Endothelial cell (in vitro differentiated cells): ENCODE measurements around the gene SAMD5. TPM values are rescaled to one million over a fixed set of nuclear protein-coding genes. Genes with fewer than 3 reads are reported as not detected.
A peak's percentile ranks its signal among the peaks of the same experiment; 100 is the strongest.

Experiments used
- DNase-seq: peaks from one replicate; pipeline ENCODE4 v3.0.0; 2021; ENCODE audit warnings: low spot score
- H3K27ac Mint-ChIP-seq: one replicate; pipeline ENCODE4 v1.8.0; 2021; ENCODE audit warnings: mixed read lengths, inconsistent platforms; ENCODE audit not compliant: unreplicated experiment
- H3K27me3 Mint-ChIP-seq: one replicate; pipeline ENCODE4 v1.8.0; 2021; ENCODE audit warnings: mild to moderate bottlenecking, moderate library complexity, mixed read lengths, inconsistent platforms; ENCODE audit not compliant: unreplicated experiment
- H3K36me3 Mint-ChIP-seq: one replicate; pipeline ENCODE4 v1.8.0; 2021; ENCODE audit warnings: mild to moderate bottlenecking, low read depth, mixed read lengths, inconsistent platforms; ENCODE audit not compliant: unreplicated experiment
- H3K4me1 Mint-ChIP-seq: one replicate; pipeline ENCODE4 v1.8.0; 2021; ENCODE audit warnings: mild to moderate bottlenecking, mixed read lengths, inconsistent platforms; ENCODE audit not compliant: unreplicated experiment
- H3K4me3 Mint-ChIP-seq: one replicate; pipeline ENCODE4 v1.8.0; 2021; ENCODE audit warnings: mild to moderate bottlenecking, mixed read lengths, inconsistent platforms; ENCODE audit not compliant: unreplicated experiment
- H3K9me3 Mint-ChIP-seq: one replicate; pipeline ENCODE4 v1.8.0; 2021; ENCODE audit warnings: mixed read lengths, inconsistent platforms; ENCODE audit not compliant: unreplicated experiment
- total RNA-seq: library from RNA; stranded (reverse); fragmentation: NEBNext Ultra II Directional; extraction: Animal tissue kit (Norgen Biotek cat#: 25700); gene quantifications from one replicate; pipeline ENCODE4 v1.2.1, GENCODE V29; 2021; ENCODE audit not compliant: unreplicated experiment
- TF ChIP-seq, protein P1 (sequence below): fragments of 200-600 bp; sonication (generic); IDR thresholded peaks from one replicate; pipeline ENCODE4 v1.5.0; 2021; ENCODE audit warnings: antibody characterized with exemption; ENCODE audit not compliant: unreplicated experiment

SAMD5 gene
- total RNA-seq, 1 donor from 2014 or later, result 4.7 TPM

DNA sequence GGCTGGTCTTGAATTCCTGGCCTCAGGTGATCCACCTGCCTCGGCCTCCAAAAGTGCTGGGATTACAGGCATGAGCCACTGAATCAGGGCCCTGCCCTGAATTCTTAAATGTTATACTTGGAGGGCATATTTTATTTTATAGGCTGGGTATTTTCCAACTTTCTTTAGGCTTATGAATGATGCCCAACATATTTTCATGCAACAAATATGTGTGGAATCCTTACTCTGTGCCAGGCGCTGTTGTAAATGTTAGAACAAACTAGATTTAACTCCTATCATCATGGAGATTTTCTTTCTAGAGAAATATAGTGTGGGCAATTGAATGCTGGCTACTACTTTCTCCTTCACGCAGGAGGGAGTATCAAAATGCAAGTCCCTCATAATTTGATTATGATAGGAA lies 71.2 kb downstream of the SAMD5 start:
- no peak overlapping the region for H3K27ac Mint-ChIP-seq
- H3K36me3 Mint-ChIP-seq, result no peaks in the 10 kb centered on the region
- H3K27me3 Mint-ChIP-seq, result no peaks in the 10 kb centered on the region
- TF ChIP-seq, protein P1, sequence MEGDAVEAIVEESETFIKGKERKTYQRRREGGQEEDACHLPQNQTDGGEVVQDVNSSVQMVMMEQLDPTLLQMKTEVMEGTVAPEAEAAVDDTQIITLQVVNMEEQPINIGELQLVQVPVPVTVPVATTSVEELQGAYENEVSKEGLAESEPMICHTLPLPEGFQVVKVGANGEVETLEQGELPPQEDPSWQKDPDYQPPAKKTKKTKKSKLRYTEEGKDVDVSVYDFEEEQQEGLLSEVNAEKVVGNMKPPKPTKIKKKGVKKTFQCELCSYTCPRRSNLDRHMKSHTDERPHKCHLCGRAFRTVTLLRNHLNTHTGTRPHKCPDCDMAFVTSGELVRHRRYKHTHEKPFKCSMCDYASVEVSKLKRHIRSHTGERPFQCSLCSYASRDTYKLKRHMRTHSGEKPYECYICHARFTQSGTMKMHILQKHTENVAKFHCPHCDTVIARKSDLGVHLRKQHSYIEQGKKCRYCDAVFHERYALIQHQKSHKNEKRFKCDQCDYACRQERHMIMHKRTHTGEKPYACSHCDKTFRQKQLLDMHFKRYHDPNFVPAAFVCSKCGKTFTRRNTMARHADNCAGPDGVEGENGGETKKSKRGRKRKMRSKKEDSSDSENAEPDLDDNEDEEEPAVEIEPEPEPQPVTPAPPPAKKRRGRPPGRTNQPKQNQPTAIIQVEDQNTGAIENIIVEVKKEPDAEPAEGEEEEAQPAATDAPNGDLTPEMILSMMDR, result no peak
- H3K4me1 Mint-ChIP-seq, result no peaks in the 10 kb centered on the region
- H3K4me3 Mint-ChIP-seq, result no peak overlapping the region
- DNase-seq, result no peak
- H3K9me3 Mint-ChIP-seq, result no peaks in the 10 kb centered on the region

DNA sequence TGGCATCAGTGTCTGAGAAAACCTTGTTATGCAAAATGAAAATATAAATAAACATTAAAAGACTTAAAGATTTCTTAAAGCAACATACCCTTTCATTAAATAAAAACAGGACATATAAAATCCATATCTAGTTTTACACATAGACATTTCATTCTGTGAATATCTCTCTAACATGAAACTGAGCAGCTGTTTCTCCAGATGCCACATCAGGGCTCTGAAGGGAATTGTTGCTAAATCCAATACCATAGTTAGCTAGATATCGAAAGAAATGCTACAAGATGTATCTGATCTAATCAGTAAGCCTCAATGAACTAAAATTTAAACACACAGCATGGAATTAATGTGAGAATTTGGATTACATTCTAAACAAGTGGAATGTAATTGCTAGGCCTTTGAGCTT lies 74.5 kb downstream of the SAMD5 start:
- H3K4me3 Mint-ChIP-seq, result no peak overlapping the region
- no peaks in the 10 kb centered on the region for H3K4me1 Mint-ChIP-seq
- H3K27me3 Mint-ChIP-seq, result no peaks in the 10 kb centered on the region
- DNase-seq, result no peak
- TF ChIP-seq, protein P1, result no peak
- H3K27ac Mint-ChIP-seq, result no peak overlapping the region
- H3K36me3 Mint-ChIP-seq, result no peaks in the 10 kb centered on the region
- no peaks in the 10 kb centered on the region for H3K9me3 Mint-ChIP-seq

DNA sequence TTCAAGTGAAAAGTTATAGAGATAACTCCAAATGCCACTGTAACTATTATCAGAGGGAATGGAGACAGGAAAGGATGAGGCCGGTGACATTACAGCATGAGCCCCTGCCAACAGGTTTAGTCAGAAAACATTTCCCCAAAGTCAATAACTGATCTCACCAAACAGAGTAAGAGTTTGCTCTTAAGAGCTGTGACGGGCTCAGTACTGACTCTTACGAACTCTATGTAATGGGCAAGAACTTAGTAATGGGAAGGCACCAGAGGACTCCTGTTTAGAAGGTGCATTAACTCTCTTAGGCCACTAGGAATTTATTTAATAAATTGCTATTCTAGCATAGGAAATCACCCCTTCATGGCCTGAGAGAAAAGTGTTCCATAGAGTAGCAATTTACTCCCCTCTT lies 76.8 kb downstream of the SAMD5 start:
- Mint-ChIP-seq H3K27me3 (no peaks in the 10 kb centered on the region), H3K27ac (no peak overlapping the region), H3K9me3 (no peaks in the 10 kb centered on the region), H3K4me1 (no peaks in the 10 kb centered on the region), H3K4me3 (no peak overlapping the region), H3K36me3 (no peaks in the 10 kb centered on the region)
- DNase-seq, result no peak
- TF ChIP-seq, protein P1, result peak; percentile 40

DNA sequence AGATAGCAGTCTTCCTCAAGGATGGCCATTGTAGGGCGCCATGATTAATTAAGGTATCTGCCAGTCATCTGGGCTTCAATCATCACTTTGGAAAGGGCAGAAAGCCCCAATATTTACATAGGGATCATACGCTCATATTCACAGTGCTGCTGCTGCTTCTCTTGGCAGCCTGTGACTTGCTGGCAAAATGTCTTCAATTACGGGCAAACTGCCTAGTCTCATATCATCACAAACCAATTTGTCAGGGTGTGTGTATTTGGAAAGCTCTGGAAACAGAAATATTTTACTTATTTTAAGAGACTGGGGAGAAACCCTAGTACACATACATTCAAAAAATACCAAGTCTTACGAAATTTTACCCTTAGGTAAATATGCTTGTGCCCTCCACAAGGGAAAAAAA lies 77.6 kb downstream of the SAMD5 start:
- Mint-ChIP-seq H3K27me3 (no peaks in the 10 kb centered on the region), H3K4me3 (no peak overlapping the region), H3K27ac (no peak overlapping the region), H3K9me3 (no peaks in the 10 kb centered on the region), H3K36me3 (no peaks in the 10 kb centered on the region), H3K4me1 (no peaks in the 10 kb centered on the region)
- TF ChIP-seq, protein P1, result no peak
- no peak for DNase-seq

DNA sequence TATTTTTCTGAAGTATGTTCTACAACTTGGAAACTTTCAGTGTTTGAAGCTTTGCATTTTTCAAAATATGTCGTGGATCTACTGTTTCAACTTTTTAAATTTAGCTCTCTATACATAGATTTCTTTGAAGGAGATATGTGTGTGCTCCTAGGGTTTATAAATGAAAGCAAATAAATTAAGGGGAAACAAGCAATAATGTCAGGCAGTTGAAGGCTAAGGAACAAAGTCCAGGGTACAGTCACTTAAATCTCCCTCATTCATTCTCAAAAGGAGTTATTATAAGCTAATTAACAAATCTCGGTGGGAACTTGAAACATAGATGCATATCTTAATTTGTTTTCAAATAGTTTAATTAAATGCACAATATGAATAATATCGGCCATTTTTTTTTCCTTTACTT lies 79.4 kb downstream of the SAMD5 start:
- no peaks in the 10 kb centered on the region for H3K4me1 Mint-ChIP-seq
- TF ChIP-seq, protein P1, result no peak

More for the DNA sequence above, 79.4 kb downstream of the SAMD5 start:
- H3K9me3 Mint-ChIP-seq, result no peaks in the 10 kb centered on the region
- no peaks in the 10 kb centered on the region for H3K27me3 Mint-ChIP-seq
- no peak for DNase-seq
- no peaks in the 10 kb centered on the region for H3K36me3 Mint-ChIP-seq
- H3K27ac Mint-ChIP-seq, result no peak overlapping the region
- no peak overlapping the region for H3K4me3 Mint-ChIP-seq
